GM21619 (cell line): ENCODE results near the gene ZKSCAN4.
A peak's percentile ranks its signal among the peaks of the same experiment; 100 is the strongest.

Source experiments
- ATAC-seq: cut with Tn5 transposase; IDR thresholded peaks from one replicate; pipeline ENCODE4 v1.9.1; 2021; ENCODE audit not compliant: unreplicated experiment

ZKSCAN4 gene

DNA sequence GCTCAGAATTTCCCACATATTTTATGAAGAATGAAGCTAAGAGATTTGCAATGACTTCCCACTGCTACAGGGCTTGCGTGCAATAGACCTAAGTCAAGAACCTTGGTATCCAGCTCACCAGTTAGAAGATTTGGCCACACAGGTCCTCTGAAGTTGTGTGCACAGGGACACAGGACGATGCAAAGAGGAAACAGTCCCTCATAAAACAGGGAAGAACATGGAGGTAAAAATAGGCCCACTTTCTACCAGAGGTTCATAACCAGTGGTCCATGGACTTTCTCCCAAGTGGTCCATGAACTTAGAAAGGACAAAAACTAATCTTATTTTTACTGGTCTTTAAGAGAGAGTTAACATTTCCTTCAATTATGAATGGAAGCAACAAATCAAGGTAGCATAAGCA is 1.3 kb downstream of the ZKSCAN4 start:
- ATAC-seq: no peak

- no peak for ATAC-seq
These were observed 3.2 kb downstream of the ZKSCAN4 start for GRCh38 chr6:28248916-28249315.

- no peak for ATAC-seq
These were observed 6.7 kb downstream of the ZKSCAN4 start for GRCh38 chr6:28245206-28245941.

GRCh38 chr6:28243946-28244345 is 8.1 kb downstream of the ZKSCAN4 start:
- no peak for ATAC-seq

DNA sequence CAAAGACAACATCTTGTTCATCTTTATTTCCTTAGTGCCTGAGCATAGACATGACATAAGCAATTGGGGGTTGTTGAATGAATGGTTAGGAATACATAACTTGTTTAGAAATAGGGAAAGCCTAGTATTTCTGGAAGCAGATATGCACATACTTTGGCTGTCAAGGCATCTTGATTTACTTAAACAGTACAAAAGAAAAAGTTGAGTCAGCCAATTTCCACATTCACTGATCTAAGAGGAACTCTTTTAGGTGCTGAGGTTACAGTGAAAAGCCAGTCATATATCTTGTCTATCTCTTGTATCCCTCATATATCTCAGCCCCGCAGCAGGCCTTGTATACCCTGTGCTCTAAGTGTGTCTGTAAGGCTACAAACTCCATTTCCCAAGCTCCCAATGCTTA is 11.6 kb downstream of the ZKSCAN4 start:
- no peak for ATAC-seq

- ATAC-seq: no peak
These were observed 12.4 kb downstream of the ZKSCAN4 start for GRCh38 chr6:28239636-28240035.

- no peak for ATAC-seq
These were observed 16.1 kb downstream of the ZKSCAN4 start for GRCh38 chr6:28235912-28236452.

DNA sequence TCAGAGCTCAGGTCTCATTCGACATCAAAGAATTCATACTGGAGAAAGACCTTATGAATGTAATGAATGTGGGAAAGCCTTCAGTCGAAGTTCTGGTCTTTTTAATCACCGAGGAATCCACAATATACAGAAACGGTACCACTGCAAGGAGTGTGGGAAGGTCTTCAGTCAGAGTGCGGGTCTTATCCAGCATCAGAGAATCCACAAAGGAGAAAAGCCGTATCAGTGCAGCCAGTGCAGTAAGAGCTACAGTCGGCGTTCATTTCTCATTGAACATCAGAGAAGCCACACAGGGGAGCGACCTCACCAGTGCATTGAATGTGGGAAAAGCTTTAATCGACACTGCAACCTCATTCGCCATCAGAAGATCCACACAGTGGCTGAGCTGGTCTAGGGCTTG is 19.3 kb downstream of the ZKSCAN4 start:
- ATAC-seq: no peak

DNA sequence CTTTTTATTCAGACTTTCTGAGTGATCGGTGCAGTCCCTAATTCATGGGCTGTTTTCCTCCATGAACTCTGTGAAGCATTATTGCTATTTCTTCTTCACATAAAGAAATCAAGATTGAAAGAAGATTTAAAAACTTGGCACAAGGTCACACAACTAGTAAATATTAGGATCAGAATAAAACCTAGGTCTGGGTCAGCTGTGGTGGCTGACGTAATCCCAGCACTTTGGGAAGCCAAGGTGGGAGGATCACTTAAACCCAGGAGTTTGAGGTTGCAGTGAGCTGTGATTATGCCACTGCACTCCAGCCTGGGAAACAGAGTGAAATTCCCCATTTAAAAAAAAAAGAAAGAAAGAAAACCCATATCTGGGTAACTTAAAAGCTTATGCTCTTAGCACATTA is 25.6 kb downstream of the ZKSCAN4 start:
- ATAC-seq: no peak

GRCh38 chr6:28225056-28225834 is 26.8 kb downstream of the ZKSCAN4 start, which contains the start of gene ZSCAN9:
Gene ZSCAN9, plus strand, starts transcription at chr6:28225275. Its CDS starts 1,810 bp downstream, at chr6:28227085.
- ATAC-seq: peak; percentile 82

DNA sequence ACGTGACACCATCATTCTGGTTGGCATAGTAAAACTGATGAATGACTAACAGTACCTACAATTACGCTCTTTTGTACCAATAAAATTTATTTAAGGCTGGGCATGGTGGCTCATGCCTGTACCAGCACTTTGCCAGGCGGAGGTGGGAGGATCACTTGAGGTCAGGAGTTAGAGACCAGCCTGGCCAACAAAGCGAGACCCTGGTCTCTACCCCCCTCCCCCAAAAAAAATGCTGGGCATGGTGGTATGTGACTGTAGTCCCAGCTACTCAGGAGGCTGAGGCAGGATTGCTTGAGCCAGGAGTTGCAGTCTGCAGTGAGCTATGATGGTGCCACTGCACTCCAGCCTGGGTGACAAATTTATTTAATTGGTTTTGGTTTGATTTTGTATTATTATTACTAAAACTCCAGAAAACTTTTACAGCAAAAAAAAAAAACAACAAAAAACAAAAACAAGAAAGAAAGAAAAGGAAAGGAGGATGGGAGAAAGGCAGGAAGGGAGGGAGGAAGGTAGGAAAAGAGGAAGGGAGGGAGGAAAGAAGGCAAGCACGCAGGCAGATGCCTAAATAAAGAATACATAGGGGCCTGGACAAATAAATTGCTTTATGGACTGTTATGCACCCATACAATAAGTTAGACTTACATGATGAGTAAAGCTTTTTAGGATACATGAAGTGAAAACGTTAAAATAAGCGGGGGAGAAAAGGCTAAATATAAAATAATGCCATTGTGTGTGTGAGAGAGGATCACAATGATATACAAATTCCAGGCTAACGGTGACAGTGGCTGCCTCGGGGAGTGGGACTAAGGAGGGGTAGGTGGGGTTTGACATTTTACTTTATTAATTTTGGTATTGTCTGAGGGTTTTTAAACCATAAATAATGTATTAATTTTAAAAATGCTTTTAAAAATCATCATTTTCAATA is 27.7 kb downstream of the ZKSCAN4 start:
- ATAC-seq: no peak

DNA sequence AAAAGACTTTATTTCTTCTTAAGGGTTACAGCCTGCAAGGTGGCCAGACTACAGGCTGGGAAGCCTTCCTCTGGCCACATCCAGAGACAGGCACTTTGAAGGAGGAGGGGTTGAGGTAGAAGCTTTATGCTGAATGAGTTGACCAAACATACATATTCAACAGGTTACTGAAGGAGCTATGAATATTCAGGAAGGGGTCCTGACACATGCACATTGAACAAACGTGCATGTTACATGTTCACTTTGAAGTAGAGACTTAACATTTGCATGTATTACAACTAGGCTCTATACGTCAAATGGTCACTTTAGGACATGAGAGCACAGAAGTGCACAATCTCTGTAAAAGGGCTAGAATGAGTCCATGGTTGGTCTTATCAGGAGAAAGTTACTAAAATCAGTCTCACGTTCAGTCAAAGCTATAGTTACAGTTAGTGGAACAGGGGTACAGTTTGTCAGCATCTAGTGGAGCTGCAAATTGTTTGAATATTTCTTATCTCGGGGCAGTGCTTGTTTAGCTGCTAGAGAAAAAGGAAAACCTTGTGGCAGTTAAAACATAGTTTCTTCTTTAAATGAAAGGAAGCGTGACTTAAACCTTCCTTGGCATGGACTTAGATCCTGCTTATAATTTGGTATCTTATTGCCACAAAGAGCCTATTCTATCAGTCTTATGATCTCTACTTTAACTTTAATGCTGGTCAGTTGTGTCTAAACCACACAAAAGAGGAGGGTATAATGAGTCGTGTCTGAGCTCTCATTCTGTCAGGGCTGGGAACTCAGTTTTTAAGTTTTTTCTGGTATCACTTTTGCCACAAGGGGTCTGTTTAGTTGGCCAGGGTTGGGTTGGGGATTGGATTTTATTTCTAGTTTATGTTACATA is 31.6 kb downstream of the ZKSCAN4 start:
- no peak for ATAC-seq

GRCh38 chr6:28218312-28219248 is 33.5 kb downstream of the ZKSCAN4 start:
- ATAC-seq: peak; percentile 63

GRCh38 chr6:28217890-28218289 is 34.2 kb downstream of the ZKSCAN4 start:
- ATAC-seq: no peak

GRCh38 chr6:28215425-28215824 is 36.6 kb downstream of the ZKSCAN4 start:
- no peak for ATAC-seq

DNA sequence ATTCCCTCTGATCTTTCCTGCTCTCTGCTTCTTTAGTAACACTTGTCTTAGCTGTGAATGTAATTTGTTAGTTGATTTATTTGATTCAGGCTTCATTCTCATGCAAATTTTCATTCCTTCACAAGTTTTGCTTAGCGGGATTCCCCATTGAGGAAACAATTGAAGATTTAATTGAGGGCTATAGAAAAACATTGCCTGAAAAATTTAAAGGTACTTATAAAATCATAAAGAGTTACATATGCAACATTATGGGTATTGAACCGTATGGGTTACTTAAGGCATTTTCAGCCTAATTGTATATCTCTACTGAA is 38.9 kb downstream of the ZKSCAN4 start:
- ATAC-seq: no peak

- peak; percentile 55 for ATAC-seq
These were observed 39.4 kb downstream of the ZKSCAN4 start for GRCh38 chr6:28212510-28213212.

GRCh38 chr6:28211840-28212509 is 40.1 kb downstream of the ZKSCAN4 start:
- ATAC-seq: peak; percentile 25
